Urinary bladder (tissue), 4 donors: Measurements from ENCODE around the gene RAPH1. TPM values are rescaled to one million over a fixed set of nuclear protein-coding genes. Genes with fewer than 3 reads are reported as not detected.

Experiments
- DNase-seq: peaks from one replicate; pipeline ENCODE4 v3.0.0-alpha.2; 2015; ENCODE audit errors: extremely low spot score
- H3K27ac ChIP-seq: one replicate; pipeline ENCODE4 v1.5.1; 2013; ENCODE audit warnings: low read depth, mild to moderate bottlenecking, moderate library complexity
- H3K36me3 ChIP-seq: one replicate; pipeline ENCODE4 v1.6.1; 2013; ENCODE audit warnings: mild to moderate bottlenecking, moderate library complexity; ENCODE audit not compliant: insufficient read depth
- H3K4me1 ChIP-seq: one replicate; pipeline ENCODE4 v1.6.1; 2013; ENCODE audit warnings: mild to moderate bottlenecking, moderate library complexity; ENCODE audit not compliant: insufficient read depth
- H3K4me3 ChIP-seq: one replicate; pipeline ENCODE4 v1.5.1; 2013; ENCODE audit warnings: low read depth, low read length
- WGBS: extraction: QIAGEN DNeasy Blood & Tissue Kit; methylation state at CpG from one replicate; pipeline ENCODE4 v1.1.7; 2013; 5-methylcytosine and 5-hydroxymethylcytosine counted together
- polyA plus RNA-seq: library from polyadenylated mRNA; stranded (reverse); fragments of 200-250 nt; gene quantifications from one replicate; pipeline ENCODE4 v1.2.3, GENCODE V29; 2013
- total RNA-seq: library from RNA; depleted of rRNA; stranded (reverse); fragments of >200 nt; gene quantifications from one replicate; pipeline ENCODE4 v1.2.3, GENCODE V29; 2014
- donor health status: healthy with polysubstance abuse.
- donor health status: healthy.

The RAPH1 gene
- total and polyA plus RNA-seq, 2 donors, result 5.3 to 47.7 TPM

DNA sequence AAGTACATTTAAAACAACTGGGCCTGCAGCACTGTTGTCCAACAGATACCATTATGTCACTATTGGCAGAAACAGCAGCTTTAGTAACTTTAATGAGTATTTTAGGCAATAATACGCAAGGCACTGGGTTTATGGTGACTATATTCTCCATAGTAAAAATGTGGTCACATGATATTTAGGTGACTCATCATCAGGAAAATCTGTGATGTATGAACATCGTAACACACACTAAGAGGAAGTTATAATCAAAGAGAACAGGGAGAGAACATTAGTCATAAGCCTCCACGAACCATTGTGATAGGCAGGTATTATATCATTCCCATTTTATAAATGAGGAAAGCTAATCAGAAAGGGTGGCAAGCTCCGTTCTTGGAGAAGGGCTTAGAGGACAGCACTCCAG is 36.9 kb downstream of the RAPH1 start:
- H3K4me3 ChIP-seq, result no peak overlapping the region
- no peaks in the 10 kb centered on the region for H3K36me3 ChIP-seq
- H3K27ac ChIP-seq, result no peak overlapping the region
- no peaks in the 10 kb centered on the region for H3K4me1 ChIP-seq
- peak; percentile 2 for DNase-seq
- 35% methylated on average over 4 of the region's 4 CpGs for WGBS

DNA sequence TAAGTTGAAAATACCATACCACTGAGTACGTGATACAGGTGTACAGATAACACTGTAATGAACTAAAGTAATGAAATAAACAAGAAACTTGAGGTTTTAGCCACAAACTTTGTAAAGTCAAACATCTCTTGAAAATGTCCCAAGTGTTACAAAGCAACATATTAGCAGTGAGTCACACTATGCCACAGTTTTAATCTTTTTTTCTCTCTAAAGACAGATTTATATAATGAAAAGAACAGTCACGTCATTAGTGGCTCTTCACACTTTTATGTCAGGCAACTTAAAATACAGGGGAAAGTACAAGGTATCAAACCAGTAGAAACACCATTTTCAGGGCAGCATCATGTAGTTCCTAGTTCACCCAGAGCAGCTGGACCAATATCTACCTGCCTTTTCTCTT is 42.1 kb downstream of the RAPH1 start:
- H3K4me3 ChIP-seq, result no peak overlapping the region
- peaks cover 2% of the 10 kb centered on the region for H3K36me3 ChIP-seq
- H3K27ac ChIP-seq, result no peak overlapping the region
- H3K4me1 ChIP-seq, result no peaks in the 10 kb centered on the region
- 89% methylated on average over 2 of the region's 2 CpGs for WGBS
- no peak for DNase-seq

DNA sequence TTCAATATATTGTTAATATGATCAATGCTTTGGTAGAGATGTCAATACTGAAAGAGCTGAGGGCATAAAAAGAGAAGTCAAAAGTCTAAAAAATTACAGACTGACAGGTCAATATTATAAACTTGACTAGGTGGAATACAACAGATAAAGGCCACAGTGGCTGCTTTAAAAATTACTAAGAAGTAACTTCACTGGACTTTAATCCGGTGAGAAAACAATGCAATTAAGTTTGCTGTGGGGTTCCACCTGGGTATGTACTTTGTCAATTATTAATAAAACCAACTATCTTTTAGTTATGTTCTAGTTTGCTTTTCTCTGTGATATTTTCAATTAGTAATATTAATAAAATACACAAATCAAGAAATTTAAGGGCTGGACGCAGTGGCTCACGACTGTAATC is 44.7 kb downstream of the RAPH1 start:
- Histone ChIP-seq H3K27ac (no peak overlapping the region), H3K36me3 (peaks cover 2% of the 10 kb centered on the region), H3K4me1 (no peaks in the 10 kb centered on the region), H3K4me3 (no peak overlapping the region)
- WGBS, result 96% methylated on average over 3 of the region's 3 CpGs
- DNase-seq, result no peak

DNA sequence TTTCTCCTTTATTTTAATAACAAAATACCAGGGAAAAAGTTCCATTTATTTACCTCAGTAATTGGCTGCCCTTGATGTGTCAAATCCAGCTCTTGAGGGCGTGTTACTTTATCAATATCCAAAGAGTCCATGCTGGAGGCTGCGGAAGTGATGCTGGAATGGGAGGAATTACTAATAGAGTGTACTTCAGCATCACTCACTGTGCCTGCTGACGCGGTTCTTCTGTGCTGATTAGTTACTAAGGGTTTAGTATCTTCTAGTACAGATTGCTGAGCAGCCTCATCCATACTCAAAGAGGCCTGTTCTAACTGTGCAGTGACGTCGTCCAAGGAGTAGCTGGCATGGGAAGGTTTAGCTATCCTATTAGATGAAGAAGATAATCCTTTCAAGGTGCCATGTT is 45.6 kb downstream of the RAPH1 start:
- WGBS, result 94% methylated on average over 6 of the region's 6 CpGs

DNA sequence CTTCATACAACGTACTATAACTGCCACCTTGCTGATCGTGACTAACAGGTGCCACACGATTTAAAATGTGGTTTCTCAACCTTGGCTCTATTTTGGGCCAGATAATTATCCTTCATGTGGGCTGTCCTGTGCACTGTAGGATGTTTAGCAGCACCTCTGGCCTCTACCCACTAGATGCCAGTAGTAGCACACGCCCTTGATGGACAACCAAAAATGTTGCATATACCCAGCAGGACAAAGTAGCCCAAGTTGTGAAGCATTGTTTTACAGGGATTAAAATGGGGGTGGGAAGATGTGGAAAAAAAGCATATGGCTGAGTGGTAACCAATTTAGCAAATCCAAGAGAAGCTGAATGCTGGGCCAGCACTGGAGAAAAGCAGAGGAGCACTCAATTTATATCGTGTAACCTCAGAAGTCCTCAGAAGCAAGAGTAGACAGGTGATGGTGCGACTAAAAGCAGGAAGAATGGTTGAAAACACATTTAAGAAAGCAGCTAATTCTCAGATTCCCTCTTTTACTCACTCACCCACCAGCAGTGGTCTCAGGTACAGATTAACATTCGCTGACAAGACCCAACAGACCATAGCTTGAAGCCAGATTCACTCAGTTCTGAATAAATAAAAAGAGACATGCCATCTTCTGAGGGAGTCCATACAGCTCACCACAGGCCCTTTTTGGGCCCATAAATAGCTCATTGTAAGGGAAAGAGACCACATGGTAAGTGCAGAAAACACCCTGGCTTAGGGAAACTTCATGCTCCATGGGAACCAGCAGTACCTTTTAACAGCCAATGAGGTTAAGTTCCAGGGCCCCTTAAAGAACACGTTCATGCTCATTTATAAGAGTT is 50.6 kb downstream of the RAPH1 start:
- Histone ChIP-seq H3K4me1 (no peaks in the 10 kb centered on the region), H3K4me3 (no peak overlapping the region), H3K36me3 (peaks cover 2% of the 10 kb centered on the region), H3K27ac (no peak overlapping the region)
- no peak for DNase-seq
- WGBS, result 83% methylated on average over 8 of the region's 8 CpGs

More for the DNA sequence above, 45.6 kb downstream of the RAPH1 start:
- no peak for DNase-seq
- Histone ChIP-seq H3K36me3 (peaks cover 2% of the 10 kb centered on the region), H3K4me1 (no peaks in the 10 kb centered on the region), H3K4me3 (no peak overlapping the region), H3K27ac (no peak overlapping the region)

DNA sequence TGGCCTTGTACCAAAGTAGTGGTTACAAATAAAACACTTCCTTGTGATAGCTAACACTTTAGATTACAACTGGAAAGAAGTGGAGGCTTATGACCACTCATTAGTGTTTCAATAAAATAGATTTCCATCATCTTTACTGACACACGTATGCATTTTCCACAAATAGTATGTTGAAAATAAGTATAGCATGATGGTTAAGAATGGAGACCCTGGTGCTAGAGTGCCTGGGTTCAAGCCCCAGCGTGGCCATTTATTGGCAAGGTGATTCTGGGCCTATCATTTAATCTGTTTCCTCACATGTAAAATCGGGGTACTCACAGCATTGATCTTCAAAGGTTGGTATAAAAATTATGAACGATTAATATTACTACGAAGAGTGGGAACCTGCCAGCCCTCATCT is 54.5 kb downstream of the RAPH1 start:
- no peak for DNase-seq
- H3K27ac ChIP-seq, result no peak overlapping the region
- no peaks in the 10 kb centered on the region for H3K36me3 ChIP-seq
- 92% methylated on average over 5 of the region's 5 CpGs for WGBS
- no peaks in the 10 kb centered on the region for H3K4me1 ChIP-seq
- no peak overlapping the region for H3K4me3 ChIP-seq

DNA sequence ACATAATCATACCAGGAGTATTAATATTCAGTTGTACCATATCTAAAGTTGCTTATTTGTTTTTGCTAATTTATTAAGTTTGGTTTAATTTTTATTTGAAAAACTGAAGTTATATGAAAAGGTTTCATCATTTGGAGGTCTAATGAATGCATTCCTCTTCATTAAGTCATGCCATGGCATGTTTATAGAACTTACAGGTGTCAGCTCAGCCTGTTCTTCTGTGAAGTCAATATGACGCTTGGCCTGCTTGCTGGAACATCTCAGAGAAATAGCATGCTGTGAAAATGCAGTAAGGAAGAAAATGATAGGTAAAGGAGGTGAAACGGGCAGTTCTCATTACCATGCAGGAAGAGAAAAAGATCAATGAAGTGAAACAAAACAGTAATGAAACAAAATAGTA is 58.2 kb downstream of the RAPH1 start:
- H3K4me3 ChIP-seq, result no peak overlapping the region
- no peaks in the 10 kb centered on the region for H3K4me1 ChIP-seq
- no peaks in the 10 kb centered on the region for H3K36me3 ChIP-seq
- H3K27ac ChIP-seq, result no peak overlapping the region
- WGBS, result 82% methylated on average over 2 of the region's 2 CpGs
- no peak for DNase-seq

DNA sequence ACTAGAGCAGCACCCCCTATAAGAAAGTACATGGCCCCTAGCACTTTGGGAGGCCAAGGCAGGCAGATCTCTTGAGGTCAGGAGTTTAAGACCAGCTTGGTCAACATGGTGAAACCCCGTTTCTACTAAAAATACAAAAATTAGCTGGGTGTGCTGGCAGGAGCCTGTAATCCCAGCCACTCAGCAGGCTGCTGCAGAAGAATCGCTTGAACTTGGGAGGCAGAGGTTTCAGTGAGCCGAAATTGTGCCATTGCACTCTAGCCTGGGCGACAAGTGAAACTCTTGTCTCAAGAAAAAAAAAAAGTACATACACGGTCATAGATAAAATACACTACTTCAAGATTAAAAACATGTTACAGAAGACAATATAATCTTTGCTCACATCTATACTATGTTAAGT is 63.8 kb downstream of the RAPH1 start:
- no peaks in the 10 kb centered on the region for H3K4me1 ChIP-seq
- no peak overlapping the region for H3K4me3 ChIP-seq
- no peak overlapping the region for H3K27ac ChIP-seq
- DNase-seq, result no peak
- WGBS, result 89% methylated on average over 5 of the region's 5 CpGs
- no peaks in the 10 kb centered on the region for H3K36me3 ChIP-seq

DNA sequence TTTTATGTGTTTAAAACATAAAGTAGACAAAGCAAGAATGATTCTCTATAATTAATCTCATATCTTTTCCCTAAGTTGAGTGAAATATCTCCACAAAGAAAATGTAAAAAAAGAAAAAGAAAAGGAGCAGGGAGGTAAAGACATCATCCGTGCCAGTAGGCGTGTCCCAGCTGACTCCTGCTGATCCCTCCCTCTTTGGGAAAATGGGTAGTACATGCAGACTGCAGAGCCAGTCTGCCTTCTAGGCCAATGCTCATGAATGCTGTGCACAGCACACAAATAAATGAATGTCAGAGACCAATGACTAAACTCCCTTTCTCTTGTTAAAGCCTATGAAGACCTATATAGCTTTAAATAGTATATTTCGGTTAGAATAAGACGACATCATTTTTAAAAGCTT is 64.7 kb downstream of the RAPH1 start:
- H3K27ac ChIP-seq, result no peak overlapping the region
- 82% methylated on average over 4 of the region's 4 CpGs for WGBS

DNA sequence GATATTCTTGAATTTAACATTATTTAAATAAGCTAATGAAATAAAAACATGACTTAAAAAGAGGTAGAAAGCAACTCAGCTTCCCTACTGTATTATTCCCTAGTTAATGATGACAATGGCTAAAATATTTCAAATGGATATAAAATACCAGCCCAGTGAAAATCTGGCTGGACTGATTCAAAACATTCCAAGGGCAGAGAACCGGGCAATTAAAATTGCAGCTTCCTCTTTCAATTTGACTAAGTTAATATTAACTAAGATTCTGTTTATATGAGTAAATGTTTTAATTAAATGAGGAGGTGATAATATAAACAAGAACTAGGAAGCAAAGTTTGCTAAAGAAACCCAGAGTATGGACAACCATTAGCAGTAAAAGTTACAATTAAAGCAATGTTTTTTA is 65.6 kb downstream of the RAPH1 start:
- Histone ChIP-seq H3K4me3 (no peak overlapping the region), H3K4me1 (no peaks in the 10 kb centered on the region), H3K36me3 (no peaks in the 10 kb centered on the region), H3K27ac (no peak overlapping the region)
- no peak for DNase-seq
- WGBS, result 29% methylated on average over 1 of the region's 1 CpG

More for the DNA sequence above, 64.7 kb downstream of the RAPH1 start:
- no peak for DNase-seq
- Histone ChIP-seq H3K4me1 (no peaks in the 10 kb centered on the region), H3K4me3 (no peak overlapping the region), H3K36me3 (no peaks in the 10 kb centered on the region)

DNA sequence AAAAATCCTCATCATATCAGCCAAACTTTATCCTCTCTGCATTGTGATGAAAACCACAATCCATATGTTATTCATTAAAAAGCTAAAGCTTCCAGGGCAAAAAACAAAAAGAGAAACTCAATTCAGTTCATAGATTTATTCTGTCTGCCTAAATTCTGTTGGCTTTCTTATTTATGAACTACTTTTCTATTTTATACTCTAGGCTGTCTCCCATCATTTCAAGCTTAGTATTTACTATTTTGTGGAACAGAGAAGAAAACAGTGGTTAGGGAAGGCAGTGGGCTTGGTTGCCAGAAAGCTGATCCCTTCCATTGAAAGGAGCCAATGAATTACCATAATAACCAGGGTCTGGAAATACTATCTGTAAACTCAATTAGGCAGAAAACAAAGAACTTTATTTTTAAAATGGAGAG is 71.8 kb downstream of the RAPH1 start:
- DNase-seq, result no peak
- H3K27ac ChIP-seq, result no peak overlapping the region
- H3K36me3 ChIP-seq, result no peaks in the 10 kb centered on the region
- H3K4me1 ChIP-seq, result no peaks in the 10 kb centered on the region
- H3K4me3 ChIP-seq, result no peak overlapping the region

DNA sequence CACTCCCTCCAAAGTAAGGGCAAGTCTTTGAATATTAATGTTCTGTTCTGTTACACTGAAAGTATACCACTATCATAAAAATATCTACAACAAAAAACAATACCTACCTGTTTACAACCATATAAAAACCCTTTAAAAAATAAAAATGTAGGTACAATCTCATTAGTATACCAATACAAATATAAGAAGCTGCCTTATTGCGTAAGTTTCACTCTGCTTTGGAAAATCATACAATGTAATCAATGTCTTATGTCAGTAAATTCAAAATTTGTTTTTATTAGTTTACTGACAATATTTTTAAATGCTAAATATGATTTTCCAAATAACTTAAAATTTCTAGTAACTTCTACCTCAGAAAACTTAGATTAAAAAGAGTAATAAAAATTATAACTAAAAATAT is 72.8 kb downstream of the RAPH1 start:
- WGBS, result 98% methylated on average over 1 of the region's 1 CpG
- no peak for DNase-seq

DNA sequence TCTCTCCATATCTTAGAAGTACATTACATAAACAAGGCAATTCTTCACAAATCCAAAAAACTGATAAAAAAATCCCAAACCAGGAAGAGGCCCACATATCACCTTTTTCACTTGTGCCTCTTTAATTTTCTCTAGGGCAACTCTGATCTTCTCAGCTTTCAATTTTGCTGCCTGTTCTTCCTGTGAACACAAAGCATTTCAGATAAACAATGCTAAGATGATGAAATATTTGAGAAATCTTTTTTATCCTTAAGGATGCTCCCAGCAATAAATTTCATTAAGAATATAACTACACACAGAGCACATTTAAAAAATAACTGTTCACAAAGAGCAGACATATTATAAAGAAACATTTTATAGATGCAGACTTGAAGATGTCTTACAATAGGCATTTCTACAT is 73.4 kb downstream of the RAPH1 start:
- no peaks in the 10 kb centered on the region for H3K4me1 ChIP-seq
- no peaks in the 10 kb centered on the region for H3K36me3 ChIP-seq
- DNase-seq, result no peak
- no peak overlapping the region for H3K4me3 ChIP-seq
- no peak overlapping the region for H3K27ac ChIP-seq

More for the DNA sequence above, 72.8 kb downstream of the RAPH1 start:
- H3K4me3 ChIP-seq, result no peak overlapping the region
- no peaks in the 10 kb centered on the region for H3K36me3 ChIP-seq
- H3K27ac ChIP-seq, result no peak overlapping the region
- no peaks in the 10 kb centered on the region for H3K4me1 ChIP-seq

DNA sequence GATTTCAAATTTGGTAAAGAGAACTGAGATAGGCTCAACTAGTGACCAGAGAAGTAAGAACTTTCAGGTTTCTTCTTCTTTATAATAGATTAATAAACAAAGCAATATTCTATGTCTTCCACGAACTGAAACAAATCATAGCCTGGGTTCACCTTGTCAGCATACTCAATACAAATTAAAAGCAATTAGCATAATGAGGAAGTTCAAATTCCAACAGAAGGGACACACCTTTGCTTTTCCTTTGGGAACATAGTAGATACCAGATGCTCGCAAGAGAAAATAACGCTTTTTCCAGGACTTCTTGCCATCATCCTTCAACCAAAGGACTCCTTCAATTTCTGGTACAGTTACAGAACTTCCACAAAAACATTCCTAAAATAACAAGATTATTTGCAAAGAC is 79.9 kb downstream of the RAPH1 start:
- WGBS, result 85% methylated on average over 3 of the region's 3 CpGs
- H3K36me3 ChIP-seq, result no peaks in the 10 kb centered on the region
- no peak overlapping the region for H3K4me3 ChIP-seq
- no peak for DNase-seq
- no peak overlapping the region for H3K27ac ChIP-seq
- no peaks in the 10 kb centered on the region for H3K4me1 ChIP-seq
